Prostate gland (tissue), 2 donors: ENCODE measurements around the gene IFITM1. TPM values are rescaled to one million over a fixed set of nuclear protein-coding genes. Genes with fewer than 3 reads are reported as not detected.

Experiments used
- DNase-seq: peaks from one replicate; pipeline ENCODE4 v3.0.0-alpha.2; 2019; ENCODE audit warnings: low spot score
- H3K27ac ChIP-seq, 2 donors: fragments of 200-600 bp; sonication (generic); 2 replicates each; pipeline ENCODE4 v1.5.1; 2017 to 2019
- H3K27me3 ChIP-seq: fragments of 200-600 bp; sonication (generic); replicated peaks from 2 replicates; pipeline ENCODE4 v1.5.1; 2019; ENCODE audit not compliant: insufficient read depth
- H3K36me3 ChIP-seq, 2 donors: fragments of 200-600 bp; sonication (generic); 1 replicate in 1 of 2; 2 replicates in 1 of 2; pipeline versions ENCODE4 v1.5.1 to v1.8.1; 2017 to 2019
- H3K4me1 ChIP-seq: fragments of 200-600 bp; sonication (generic); replicated peaks from 2 replicates; pipeline ENCODE4 v1.5.1; 2019
- H3K4me3 ChIP-seq, 2 donors: fragments of 200-600 bp; sonication (generic); 2 replicates each; pipeline ENCODE4 v1.5.1; 2017 to 2019
- H3K9me3 ChIP-seq: fragments of 200-600 bp; sonication (generic); 2 replicates; pipeline ENCODE4 v1.5.1; 2017
- POLR2A ChIP-seq: fragments of 450-650 bp; IDR thresholded peaks from one replicate; pipeline ENCODE4 v1.6.1; 2016; ENCODE audit warnings: antibody characterized with exemption, mild to moderate bottlenecking
- POLR2AphosphoS5 ChIP-seq: sonication (generic); formaldehyde crosslinking; IDR thresholded peaks from one replicate; pipeline ENCODE4 v1.6.1; 2017; ENCODE audit warnings: antibody characterized with exemption
- WGBS: methylation state at CpG from one replicate; pipeline ENCODE4 v1.1.5; 2018; 5-methylcytosine and 5-hydroxymethylcytosine counted together
- intact Hi-C: fragments of 100-400 bp; cut with DNase I; formaldehyde crosslinking; loops from one replicate; pipeline ENCODE4 v1.14.2; 2022
- total RNA-seq, 2 donors: library from RNA; depleted of rRNA; stranded (reverse); fragments of >200 nt; gene quantifications; one replicate each; pipeline ENCODE4 v1.1.0, GENCODE V29; 2016
- TF ChIP-seq, protein P1 (sequence below), 4 experiments: fragments of 200-600 bp in 2 of 4; fragments of 450-650 bp in 2 of 4; sonication (generic) in 2 of 4; IDR thresholded peaks; 1 replicate in 3 of 4; 2 replicates in 1 of 4; pipeline ENCODE4 v1.5.1; 2016 to 2019; ENCODE audit warnings: antibody characterized with exemption in 4 of 4, mild to moderate bottlenecking in 2 of 4, moderate library complexity in 2 of 4

The IFITM1 gene
- total RNA-seq, 2 donors from 2014 or later: 73.9 to 182 TPM

DNA sequence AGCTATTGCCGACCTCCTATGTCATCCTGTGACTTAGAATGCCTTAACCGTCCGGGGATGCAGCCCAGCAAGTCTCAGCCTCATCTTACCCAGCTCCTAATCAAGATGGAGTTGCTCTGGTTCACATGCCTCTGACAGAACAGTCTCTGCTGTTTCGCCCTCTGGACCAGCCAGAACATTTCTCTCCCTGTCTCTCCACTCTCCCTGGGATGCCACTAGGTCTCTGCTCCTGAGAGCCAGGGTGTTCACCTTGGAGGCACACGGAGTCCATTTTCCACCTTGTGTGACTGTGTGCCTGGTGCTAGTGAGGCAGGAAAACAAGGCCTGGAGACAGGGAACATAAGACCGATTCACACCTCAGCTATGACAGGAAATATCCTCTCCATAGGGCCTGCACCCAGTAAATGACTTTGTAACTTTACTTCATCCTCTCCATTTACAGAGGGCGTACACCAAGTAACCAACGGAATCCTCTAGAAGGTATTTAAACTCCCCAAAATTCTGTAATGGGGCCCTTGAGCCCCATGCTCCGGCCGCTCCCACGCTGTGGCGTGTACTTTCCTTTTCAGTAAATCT is 38.7 kb downstream of the IFITM1 start:
- Histone ChIP-seq H3K27ac (peak overlapping the region; percentile 88 to 94), H3K9me3 (no peaks in the 10 kb centered on the region), H3K27me3 (no peaks in the 10 kb centered on the region), H3K4me1 (no peaks in the 10 kb centered on the region), H3K36me3 (no peaks in the 10 kb centered on the region), H3K4me3 (no peak overlapping the region)
- WGBS: 91% methylated on average over 12 of the region's 12 CpGs
- no peak for DNase-seq
- intact Hi-C loops: no loop called here
- TF ChIP-seq POLR2AphosphoS5: no peak
- TF ChIP-seq, protein P1, sequence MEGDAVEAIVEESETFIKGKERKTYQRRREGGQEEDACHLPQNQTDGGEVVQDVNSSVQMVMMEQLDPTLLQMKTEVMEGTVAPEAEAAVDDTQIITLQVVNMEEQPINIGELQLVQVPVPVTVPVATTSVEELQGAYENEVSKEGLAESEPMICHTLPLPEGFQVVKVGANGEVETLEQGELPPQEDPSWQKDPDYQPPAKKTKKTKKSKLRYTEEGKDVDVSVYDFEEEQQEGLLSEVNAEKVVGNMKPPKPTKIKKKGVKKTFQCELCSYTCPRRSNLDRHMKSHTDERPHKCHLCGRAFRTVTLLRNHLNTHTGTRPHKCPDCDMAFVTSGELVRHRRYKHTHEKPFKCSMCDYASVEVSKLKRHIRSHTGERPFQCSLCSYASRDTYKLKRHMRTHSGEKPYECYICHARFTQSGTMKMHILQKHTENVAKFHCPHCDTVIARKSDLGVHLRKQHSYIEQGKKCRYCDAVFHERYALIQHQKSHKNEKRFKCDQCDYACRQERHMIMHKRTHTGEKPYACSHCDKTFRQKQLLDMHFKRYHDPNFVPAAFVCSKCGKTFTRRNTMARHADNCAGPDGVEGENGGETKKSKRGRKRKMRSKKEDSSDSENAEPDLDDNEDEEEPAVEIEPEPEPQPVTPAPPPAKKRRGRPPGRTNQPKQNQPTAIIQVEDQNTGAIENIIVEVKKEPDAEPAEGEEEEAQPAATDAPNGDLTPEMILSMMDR (IDR thresholded peaks at IDR 0.05): no peak
- no peak for TF ChIP-seq POLR2A

DNA sequence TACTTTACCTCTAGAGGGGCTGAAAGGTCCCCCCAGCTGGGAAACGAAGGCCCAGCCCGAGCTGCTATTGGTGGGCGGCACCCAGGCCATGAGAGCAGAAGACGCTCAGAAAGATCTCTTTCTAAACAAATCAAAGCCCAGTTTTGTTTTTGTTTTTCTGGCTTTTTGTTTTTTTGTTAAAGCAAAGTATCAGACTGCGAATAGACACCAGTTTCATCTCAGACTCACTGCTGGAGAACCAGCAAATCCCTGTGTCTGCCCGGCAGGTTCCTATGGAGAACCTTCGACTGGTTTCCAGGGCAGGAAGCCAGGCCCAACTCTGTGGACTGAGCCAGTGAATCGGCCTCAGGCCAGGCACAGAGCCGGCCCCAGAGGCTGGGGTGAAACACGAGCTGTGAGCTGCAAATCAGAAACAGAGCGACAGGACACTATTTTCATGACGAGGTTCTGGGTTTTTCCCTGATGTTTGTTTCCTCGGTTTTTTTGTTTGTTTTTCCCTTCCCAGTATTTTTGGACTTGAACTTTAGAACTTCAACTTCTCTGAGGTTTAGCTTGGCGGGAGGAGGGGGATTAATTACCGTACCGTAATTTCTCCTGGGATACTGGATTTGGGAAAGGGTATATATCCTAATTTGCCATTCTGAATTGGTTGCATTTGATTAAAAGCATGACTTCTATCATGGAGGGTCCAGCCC is 39.5 kb downstream of the IFITM1 start:
- 15% methylated on average over 16 of the region's 16 CpGs for WGBS
- H3K4me3 ChIP-seq: no peak overlapping the region
- peak; percentile 67 for TF ChIP-seq POLR2A
- TF ChIP-seq POLR2AphosphoS5: peak; percentile 91
- TF ChIP-seq, protein P1 (IDR thresholded peaks at IDR 0.05): no peak
- peak overlapping the region; percentile 88 to 94 for H3K27ac ChIP-seq
- H3K27me3 ChIP-seq: no peaks in the 10 kb centered on the region
- H3K36me3 ChIP-seq: no peaks in the 10 kb centered on the region
- no peaks in the 10 kb centered on the region for H3K9me3 ChIP-seq
- intact Hi-C loops: no loop called here
- no peaks in the 10 kb centered on the region for H3K4me1 ChIP-seq
- DNase-seq: peak; percentile 88

DNA sequence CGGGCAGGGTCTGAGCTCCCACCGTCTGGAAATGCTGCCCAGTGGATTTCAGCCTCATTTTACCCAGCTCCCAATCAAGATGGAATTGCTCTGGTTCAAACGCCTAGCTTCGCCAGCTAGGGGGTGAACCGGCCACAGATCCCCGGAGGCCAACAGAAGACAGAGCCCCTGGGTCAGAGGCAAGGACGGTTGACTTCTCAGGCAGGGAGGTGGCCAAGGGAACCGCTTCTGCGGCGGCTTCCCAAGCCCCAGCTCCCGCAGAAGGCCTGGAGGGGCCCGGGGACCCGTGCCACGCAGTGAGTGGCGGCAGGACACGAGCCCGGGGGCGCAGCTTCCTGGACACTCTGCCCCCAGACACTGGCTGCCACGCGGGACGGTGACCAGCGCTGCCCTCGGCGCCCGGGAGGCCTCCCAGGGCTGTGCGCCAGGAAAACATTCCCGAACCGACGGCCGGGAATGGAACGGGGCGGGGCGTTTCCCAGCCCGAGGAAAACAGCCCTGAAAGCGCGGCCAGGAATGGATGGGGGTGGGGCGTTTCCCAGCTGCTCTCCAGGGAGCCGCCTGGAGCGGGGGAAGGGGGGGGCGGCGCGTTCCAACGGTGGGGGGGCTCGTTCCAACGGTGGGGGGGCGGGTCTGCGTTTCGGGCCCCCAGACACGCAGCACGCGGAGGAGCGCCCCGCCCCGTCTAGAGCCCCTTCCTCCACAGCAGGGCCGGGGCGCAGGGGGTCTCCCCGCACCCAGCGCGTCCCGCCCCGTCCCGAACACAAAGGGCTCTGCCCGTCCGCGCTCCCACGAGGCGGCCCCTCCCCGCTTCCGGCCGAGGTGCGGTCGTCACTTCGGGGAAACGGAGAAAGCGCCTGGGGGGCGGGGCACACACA is 42.0 kb downstream of the IFITM1 start:
- WGBS: 7% methylated on average over 43 of the region's 76 CpGs
- Histone ChIP-seq H3K4me3 (peak overlapping the region; percentile 36 to 43), H3K36me3 (no peaks in the 10 kb centered on the region), H3K27me3 (no peaks in the 10 kb centered on the region), H3K4me1 (no peaks in the 10 kb centered on the region), H3K27ac (peak overlapping the region; percentile 94 to 97), H3K9me3 (no peaks in the 10 kb centered on the region)
- peak; percentile 36 for TF ChIP-seq POLR2A
- peak; percentile 79 for TF ChIP-seq POLR2AphosphoS5
- TF ChIP-seq, protein P1 (IDR thresholded peaks at IDR 0.05): peak in 1 of 4 experiments; percentile 15
- DNase-seq: peak; percentile 88
- intact Hi-C loops: loop anchor here (5.0 kb wide), 3 partner anchors 49 to 154 kb away; partner anchors contain the start of genes IFITM2, PSMD13 and SIRT3

DNA sequence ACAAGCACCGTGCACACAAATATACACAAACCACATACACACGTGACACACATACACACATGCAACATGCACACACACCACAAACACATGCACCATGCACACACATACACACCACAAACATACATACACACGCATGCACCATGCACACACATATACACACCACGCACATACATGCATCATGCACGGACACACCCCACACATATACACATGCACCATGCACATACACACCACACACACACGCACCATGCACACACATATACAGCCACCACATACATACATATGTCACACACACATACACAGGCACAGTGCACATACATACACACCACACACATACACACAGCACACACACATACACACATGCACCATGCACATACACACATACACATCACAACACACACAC is 42.8 kb downstream of the IFITM1 start:
- Histone ChIP-seq H3K9me3 (no peaks in the 10 kb centered on the region), H3K27ac (no peak overlapping the region), H3K4me3 (no peak overlapping the region), H3K36me3 (no peaks in the 10 kb centered on the region), H3K4me1 (no peaks in the 10 kb centered on the region), H3K27me3 (no peaks in the 10 kb centered on the region)
- WGBS: 78% methylated on average over 6 of the region's 6 CpGs
- DNase-seq: no peak
- intact Hi-C loops: loop anchor here (5.0 kb wide), 3 partner anchors 49 to 154 kb away; partner anchors contain the start of genes IFITM2, PSMD13 and SIRT3
- TF ChIP-seq, protein P1 (IDR thresholded peaks at IDR 0.05): no peak
- TF ChIP-seq POLR2A (no peak), POLR2AphosphoS5 (no peak)
